ENCODE data around the gene HNRNPLL.
"Not testable (repeated sequence)": the region's sequence is repeated elsewhere in the genome, so short reads cannot be mapped to it uniquely, and the experiment has no call there.

HNRNPLL gene

GRCh38 chr2:38549851-38550250 lies 52.9 kb downstream of the HNRNPLL start:
- no peak for DNase-seq

- no peak for DNase-seq
Observed at GRCh38 chr2:38549071-38549704, 53.5 kb downstream of the HNRNPLL start.

DNA sequence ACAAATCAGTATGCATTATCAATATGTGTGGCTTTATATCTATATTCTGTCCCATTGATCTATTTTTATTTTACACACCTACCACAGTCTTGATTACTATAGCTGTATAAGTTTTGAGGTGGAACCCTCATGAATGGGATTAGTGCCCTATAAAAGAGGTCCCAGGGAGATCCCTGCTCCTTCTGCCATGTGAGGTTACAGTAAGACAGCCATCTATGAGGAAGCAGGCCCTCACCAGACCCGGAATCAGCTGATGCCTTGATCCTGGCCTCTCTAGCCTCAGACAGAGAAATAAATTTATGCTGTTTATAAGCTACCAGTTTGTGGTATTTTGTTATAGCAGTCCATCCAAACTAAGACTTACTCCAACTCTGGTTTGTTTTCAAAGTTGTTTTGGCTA lies 54.9 kb downstream of the HNRNPLL start:
- DNase-seq, result no peak

DNA sequence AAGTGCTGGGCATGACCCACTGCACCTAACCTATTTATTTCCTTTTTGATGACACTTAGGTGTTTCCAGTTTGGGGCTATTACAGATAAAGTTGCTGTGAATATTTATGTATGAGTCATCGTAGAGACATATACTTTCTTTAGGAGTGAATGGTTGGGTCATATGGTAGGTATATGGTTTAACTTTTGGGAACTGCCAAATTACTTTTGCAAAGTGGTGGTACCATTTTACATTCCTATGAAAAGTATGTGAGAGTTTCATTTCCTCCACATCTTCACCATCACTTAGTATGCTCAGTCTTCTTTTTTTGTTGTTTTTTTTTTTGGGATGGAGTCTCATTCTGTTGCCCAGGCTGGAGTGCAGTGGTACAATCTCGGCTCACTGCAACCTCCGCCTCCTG lies 56.1 kb downstream of the HNRNPLL start:
- no peak for DNase-seq

DNA sequence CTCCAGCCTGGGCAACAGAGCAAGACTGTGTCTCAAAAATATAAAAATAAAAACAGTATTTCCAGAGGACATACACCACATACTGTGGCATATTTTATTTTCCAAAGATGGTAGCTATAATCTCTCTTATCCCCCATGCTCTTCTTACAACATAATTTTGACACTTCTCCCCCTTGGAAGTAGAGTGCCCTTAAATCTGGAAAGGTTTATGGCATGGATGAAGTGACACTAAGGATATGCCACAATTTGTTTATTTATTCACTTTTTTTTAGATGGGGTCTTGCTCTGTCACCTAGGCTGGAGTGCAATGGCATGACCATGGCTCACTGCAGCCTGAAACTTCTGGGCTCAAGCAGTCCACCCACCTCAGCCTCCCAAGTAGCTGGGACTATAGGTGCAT lies 56.7 kb downstream of the HNRNPLL start:
- DNase-seq, result no peak

DNA sequence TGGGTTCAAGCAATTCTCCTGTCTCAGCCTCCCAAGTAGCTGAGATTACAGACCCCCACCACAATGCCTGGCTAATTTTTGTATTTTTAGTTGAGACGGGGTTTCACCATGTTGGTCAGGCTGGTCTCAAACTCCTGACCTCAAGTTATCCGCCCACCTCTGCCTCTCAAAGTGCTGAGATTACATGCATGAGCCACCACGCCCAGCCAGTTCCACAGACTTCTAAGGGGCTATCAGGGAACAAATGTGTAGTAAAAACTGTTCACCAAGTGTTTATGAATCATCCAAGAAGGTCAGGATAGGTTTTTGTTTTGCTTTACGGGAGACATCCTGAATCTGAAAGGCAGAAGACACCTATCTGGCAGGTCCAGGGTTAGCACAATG lies 60.5 kb downstream of the HNRNPLL start:
- not testable (repeated sequence) for DNase-seq

DNA sequence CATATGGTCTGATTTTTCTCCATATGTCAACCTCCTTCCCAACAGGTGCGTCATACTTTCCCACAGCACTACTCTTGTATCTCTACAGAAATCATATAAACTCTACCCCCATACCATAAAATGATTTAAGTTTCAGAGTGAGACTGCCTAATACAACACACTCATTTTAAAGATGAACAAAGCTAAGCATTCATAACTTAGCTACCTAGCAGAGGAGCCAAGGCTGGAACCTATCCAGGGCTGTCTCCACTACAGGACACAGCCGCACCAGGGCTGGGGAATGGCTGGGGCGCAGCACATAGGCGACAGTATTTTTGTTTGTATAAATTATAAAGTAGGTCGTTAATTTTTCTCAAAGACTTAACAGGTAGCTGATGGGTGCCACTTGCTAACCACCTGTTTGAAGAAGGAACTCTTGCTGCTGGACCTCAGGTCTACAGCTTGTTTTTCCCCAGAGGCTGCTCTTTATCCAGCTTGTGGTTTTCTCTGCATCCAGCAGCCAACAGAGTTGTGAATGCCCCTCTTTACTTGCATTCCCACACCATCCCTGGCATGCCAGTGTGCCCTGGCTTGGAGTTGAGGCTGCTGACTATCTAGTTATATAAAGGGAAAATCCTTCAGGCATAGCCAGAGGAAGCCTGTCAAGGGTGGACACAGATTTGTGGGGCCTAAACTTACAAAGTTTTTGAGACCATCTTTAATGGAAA lies 62.0 kb downstream of the HNRNPLL start:
- DNase-seq, result no peak

GRCh38 chr2:38539086-38539485 lies 63.6 kb downstream of the HNRNPLL start:
- no peak for DNase-seq

DNA sequence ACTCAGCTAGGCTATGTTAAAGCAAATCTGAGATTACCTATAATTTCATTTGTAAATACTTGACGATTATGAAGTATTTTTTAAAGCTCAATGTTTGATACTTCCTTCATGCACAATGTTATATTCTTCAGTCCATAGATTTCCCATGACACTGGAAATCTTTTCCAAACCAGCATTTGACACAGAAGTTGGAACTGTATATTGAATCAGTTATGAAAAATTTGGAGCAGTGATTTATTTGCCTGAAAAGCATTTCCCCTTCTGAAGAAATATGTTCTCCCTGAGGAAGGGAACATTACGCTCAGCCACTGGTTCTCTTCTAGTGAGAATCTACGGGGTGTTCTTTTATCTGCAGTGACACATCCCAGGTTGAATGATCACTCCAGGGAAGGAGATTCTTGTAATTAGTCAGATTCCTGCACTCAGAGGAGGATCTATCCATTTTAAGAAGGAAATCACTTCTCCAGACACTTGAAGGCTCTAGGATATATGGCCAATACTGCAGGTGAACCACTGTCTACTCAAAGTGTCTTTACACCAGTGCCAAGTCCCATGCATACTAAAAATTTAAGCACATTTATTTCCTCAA lies 64.7 kb downstream of the HNRNPLL start:
- no peak for DNase-seq

- not testable (repeated sequence) for DNase-seq
Observed at GRCh38 chr2:38537296-38537695, 65.4 kb downstream of the HNRNPLL start.

DNA sequence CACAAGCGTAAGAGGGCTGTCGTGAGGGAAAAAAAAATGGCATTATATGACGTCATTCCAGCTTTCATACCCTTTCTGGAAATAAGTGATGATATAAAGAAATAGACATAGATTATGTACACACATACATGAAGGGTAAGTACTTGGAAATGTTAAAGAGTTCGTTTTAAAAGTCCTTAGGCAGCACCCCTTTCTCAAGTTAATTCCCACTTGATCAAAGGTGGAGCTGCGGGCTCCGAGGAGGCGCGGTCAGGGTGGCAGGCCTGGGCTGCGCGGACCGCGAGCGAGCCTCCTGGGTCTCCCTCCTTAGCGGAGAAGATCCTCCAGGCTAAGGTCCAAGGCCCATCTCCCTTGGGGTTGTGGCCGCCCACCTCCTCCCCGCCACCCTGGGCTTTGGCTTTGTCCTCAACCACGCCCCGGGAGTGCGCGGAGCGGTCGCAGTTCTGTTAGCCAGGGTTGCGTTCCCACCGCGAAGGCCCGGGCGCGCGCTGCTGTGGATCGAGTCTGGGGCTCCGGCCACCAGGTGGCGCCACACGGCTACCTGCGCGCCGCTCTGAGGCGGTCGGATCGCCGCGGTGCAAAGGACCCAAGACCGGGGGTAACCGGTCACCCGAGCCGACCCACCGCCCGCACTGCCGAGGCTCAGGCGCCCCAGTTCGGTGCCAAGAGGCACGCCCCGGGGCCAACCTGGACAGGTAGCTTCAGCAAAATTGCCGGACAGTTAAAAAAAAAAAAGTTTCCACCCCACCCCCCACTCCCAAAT lies 66.8 kb downstream of the HNRNPLL start:
- peak; percentile 46 for DNase-seq

DNA sequence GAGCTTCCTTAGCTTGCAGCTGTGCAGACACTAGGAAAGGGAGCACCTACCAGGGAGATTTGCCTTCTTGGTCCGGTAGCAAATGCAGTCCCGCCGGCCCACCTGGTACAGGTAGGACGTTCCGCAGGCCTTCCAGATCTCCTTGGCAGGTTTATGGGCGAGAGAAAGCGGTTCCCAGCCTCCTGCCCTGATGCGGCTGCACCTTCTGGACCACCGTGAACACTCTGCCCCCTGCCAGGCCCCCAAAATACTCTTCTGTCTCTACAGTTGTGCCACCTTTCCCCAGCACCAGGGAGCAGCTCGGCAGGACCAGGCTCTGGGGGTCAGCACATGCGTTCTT lies 67.4 kb downstream of the HNRNPLL start:
- DNase-seq, result no peak

GRCh38 chr2:38534746-38535403 lies 67.9 kb downstream of the HNRNPLL start:
- no peak for DNase-seq

DNA sequence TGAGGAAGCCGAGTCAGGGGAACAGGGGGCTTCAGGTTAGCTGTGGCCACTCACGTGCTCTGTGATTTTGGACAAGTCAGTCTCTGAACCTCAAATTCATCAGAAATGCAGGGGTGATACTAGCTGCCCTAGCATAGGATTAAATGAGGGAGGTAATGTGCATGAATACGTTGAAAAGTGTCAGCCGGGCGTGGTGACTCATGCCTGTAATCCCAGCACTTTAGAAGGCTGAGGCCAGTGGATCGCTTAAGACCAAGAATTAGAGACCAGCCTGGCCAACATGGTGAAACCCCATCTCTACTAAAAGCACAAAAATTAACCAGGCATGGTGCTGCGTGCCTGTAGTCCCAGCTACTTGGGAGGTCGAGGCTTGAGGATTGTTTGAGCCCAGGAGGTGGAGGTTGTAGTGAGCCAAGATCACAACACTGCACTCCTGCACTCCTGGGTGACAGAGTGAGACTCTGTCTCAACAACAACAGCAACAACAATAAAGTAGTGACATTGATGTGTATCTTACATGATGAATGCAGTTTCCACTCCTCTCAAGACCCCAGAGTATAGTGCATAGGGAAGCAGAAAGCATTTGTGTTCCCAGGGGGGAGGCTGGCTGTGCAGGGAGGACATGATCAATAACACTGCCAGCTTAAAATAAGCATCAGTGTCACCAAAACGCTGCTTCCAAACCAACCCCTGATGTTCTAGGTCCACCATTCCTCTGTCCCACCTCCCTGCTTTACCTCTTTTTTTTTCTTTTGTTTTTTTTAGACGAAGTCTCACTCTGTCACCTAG lies 68.8 kb downstream of the HNRNPLL start:
- no peak for DNase-seq

GRCh38 chr2:38533180-38533579 lies 69.5 kb downstream of the HNRNPLL start:
- no peak for DNase-seq

GRCh38 chr2:38532366-38532765 lies 70.4 kb downstream of the HNRNPLL start:
- DNase-seq, result no peak

DNA sequence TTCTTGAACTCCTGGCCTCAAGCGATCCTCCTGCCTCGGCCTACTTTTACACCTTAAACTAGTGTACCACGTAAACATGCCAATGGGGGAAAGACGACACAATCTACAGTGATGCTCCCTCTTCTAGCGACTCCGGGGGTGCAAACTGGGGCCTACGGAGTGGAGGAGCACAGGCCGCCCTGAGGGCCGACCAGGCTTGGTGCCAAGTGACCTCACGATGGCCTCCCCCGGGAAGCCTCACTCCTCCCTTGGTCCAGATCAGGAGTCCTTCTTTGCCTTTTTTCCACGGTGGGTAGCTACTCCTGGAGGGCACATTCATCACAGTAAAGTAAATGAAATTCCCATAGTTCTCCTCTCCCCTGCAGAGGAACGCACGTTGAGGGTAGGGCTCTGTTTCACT lies 73.5 kb downstream of the HNRNPLL start:
- no peak for DNase-seq

- DNase-seq, result no peak
Observed at GRCh38 chr2:38528534-38528933, 74.2 kb downstream of the HNRNPLL start.

DNA sequence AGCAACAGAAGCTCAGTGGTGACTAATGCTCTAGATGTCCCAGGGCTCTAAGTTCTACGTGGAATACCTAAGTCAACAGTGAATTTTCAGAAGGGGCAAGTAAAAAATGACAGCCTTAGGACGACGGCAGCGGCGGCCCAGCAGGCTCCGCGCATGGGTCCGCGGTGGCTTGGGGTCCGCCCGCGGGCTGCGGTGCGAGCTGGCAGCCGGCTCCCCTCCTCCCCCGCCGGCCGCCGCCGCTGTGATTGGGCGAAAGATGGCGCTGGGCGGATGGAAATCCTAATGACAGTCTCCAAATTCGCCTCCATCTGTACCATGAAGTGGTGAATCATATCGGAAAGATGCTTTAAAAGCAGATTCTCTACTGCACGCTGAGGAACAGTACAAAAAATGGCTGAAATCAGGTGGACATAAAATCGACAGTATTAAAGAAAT lies 74.7 kb downstream of the HNRNPLL start:
- peak; percentile 43 for DNase-seq

DNA sequence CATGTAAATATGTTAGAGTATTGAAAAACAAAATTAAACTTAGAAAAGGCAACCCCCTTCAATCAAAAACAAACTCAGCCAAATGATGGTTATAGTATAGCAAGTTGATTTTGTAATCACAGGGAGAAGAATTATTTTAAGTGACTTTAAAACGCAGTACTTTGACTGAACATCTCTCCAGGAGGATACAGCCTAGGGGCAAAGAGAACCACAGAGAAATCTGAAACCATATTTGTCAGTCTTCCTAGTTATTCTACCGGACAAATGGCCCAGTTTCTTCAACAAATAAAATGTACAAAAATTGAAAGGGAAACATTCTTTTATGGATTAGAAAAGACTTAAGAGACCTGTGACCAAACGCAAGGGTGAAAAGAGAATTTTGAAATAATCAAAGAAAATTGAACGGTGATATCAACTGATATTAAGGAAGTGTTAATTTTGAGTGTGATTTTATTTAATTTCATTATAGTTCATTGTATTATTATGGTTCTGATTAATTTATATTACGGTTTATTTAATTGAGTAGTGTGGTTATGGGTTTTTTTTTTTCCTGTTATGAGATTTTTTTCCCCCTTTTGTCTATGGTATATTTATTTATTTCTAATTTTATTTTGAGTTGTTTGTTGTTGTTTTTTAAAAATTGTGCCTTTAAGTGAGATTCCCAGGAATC lies 75.3 kb downstream of the HNRNPLL start:
- no peak for DNase-seq

- no peak for DNase-seq
Observed at GRCh38 chr2:38526195-38526594, 76.5 kb downstream of the HNRNPLL start.

DNA sequence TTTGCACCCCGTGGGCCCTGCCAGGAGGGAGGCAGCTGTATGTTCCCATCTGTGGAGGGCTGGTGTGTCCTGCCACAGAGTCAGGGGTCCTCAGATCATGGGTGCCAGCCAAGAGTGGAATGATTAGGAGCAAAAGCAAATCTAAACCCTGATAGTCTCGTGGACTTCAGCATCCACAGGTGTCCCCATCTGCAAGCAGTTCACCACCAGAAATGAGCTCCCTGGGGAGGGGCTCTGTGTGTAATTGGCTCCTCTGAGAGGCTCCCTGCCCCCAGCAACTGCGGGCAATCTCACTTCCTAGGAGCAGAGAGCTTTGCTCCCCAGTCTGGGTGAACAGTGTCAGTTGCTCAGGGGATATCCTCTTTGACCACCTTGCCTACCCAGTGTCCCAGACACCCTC lies 78.1 kb downstream of the HNRNPLL start:
- DNase-seq, result no peak

Data from amniotic stem cell (primary cell).